ENCODE results near the gene GCC2.

- no peak for TF ChIP-seq DNMT1 (CRISPR knock-in tag; IDR thresholded peaks at IDR 0.05)
- TF ChIP-seq SMAD1 (CRISPR knock-in tag; IDR thresholded peaks at IDR 0.05; ENCODE audit: borderline replicate concordance, low read depth), result no peak
- no peak for TF ChIP-seq GABPA (IDR thresholded peaks at IDR 0.05; ENCODE audit: low read depth, low read length)
- no peak for TF ChIP-seq GABPA (CRISPR knock-in tag; IDR thresholded peaks at IDR 0.05; ENCODE audit: low read depth)
- TF ChIP-seq, protein P1, sequence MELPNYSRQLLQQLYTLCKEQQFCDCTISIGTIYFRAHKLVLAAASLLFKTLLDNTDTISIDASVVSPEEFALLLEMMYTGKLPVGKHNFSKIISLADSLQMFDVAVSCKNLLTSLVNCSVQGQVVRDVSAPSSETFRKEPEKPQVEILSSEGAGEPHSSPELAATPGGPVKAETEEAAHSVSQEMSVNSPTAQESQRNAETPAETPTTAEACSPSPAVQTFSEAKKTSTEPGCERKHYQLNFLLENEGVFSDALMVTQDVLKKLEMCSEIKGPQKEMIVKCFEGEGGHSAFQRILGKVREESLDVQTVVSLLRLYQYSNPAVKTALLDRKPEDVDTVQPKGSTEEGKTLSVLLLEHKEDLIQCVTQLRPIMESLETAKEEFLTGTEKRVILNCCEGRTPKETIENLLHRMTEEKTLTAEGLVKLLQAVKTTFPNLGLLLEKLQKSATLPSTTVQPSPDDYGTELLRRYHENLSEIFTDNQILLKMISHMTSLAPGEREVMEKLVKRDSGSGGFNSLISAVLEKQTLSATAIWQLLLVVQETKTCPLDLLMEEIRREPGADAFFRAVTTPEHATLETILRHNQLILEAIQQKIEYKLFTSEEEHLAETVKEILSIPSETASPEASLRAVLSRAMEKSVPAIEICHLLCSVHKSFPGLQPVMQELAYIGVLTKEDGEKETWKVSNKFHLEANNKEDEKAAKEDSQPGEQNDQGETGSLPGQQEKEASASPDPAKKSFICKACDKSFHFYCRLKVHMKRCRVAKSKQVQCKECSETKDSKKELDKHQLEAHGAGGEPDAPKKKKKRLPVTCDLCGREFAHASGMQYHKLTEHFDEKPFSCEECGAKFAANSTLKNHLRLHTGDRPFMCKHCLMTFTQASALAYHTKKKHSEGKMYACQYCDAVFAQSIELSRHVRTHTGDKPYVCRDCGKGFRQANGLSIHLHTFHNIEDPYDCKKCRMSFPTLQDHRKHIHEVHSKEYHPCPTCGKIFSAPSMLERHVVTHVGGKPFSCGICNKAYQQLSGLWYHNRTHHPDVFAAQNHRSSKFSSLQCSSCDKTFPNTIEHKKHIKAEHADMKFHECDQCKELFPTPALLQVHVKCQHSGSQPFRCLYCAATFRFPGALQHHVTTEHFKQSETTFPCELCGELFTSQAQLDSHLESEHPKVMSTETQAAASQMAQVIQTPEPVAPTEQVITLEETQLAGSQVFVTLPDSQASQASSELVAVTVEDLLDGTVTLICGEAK (IDR thresholded peaks at IDR 0.05), result no peak
- TF ChIP-seq, protein P1 (CRISPR knock-in tag; IDR thresholded peaks at IDR 0.05), result no peak
- no peak for TF ChIP-seq MAFK (conservative IDR thresholded peaks at IDR 0.05 in 1 of 2, IDR thresholded peaks at IDR 0.05 in 1 of 2; ENCODE audit: low read length in 2 of 2)
- TF ChIP-seq ATF3 (CRISPR knock-in tag; IDR thresholded peaks at IDR 0.05), result no peak
Observed at GRCh38 chr2:108446703-108447102, 2.3 kb upstream of the GCC2 start.
